Measurements from ENCODE around the gene ELN.

Gene ELN

GRCh38 chr7:74097937-74098614 is 70.1 kb downstream of the ELN start:
- no peak for DNase-seq

- DNase-seq: no peak
Measured at GRCh38 chr7:74099031-74099430, 71.1 kb downstream of the ELN start.

- DNase-seq: no peak
Measured at GRCh38 chr7:74101061-74101681, 73.2 kb downstream of the ELN start.

- no peak for DNase-seq
Measured at GRCh38 chr7:74103219-74103772, 75.3 kb downstream of the ELN start.

- DNase-seq: no peak
Measured at GRCh38 chr7:74104702-74105101, 76.7 kb downstream of the ELN start.

- no peak for DNase-seq
Measured at GRCh38 chr7:74105992-74106391, 78.0 kb downstream of the ELN start.

GRCh38 chr7:74106846-74107245 is 78.9 kb downstream of the ELN start:
- no peak for DNase-seq

- no peak for DNase-seq
Measured at GRCh38 chr7:74115326-74115725, 87.4 kb downstream of the ELN start.

- DNase-seq: no peak
Measured at GRCh38 chr7:74116356-74116755, 88.4 kb downstream of the ELN start.
